HCT116 (cell line): ENCODE measurements around the gene ANGPTL8. TPM values are rescaled to one million over a fixed set of nuclear protein-coding genes. Genes with fewer than 3 reads are reported as not detected.

Experiments
- ATAC-seq: fragments of 200-7000 bp; cut with Tn5 transposase; 2 replicates; pipeline ENCODE4 v1.9.1; 2020; ENCODE audit warnings: mild to moderate bottlenecking, moderate library complexity
- BruUV-seq: library from RNA; stranded (reverse); fragments of 400-500 nt; replicated peaks from 2 replicates; lab custom pipeline; 2021; lab: Mats Ljungman, UMichigan
- CTCF ChIA-PET: fragments of 300-600 bp; sonication (Branson Sonifier 250); formaldehyde crosslinking; loops from one replicate; lab custom pipeline; 2021; ENCODE audit warnings: antibody characterized with exemption; lab: Charles Lee
- POLR2A ChIA-PET: fragments of 300-600, 350-600 bp; sonication (Branson Sonifier 250); formaldehyde crosslinking; loops from one replicate; lab custom pipeline; 2021; ENCODE audit warnings: antibody characterized with exemption; lab: Charles Lee
- RAD21 ChIA-PET, 2 experiments: fragments of 300-600 bp; sonication (Branson Sonifier 250); formaldehyde crosslinking; loops; one replicate each; lab custom pipeline; 2023; ENCODE audit warnings: low total read pairs in 2 of 2; ENCODE audit not compliant: uncharacterized antibody in 2 of 2, unreplicated experiment in 2 of 2, low non-redundant PET in 1 of 2; lab: Charles Lee
- DNase-seq: peaks from one replicate; pipeline ENCODE4 v3.0.0-alpha.2; 2010; ENCODE audit warnings: low read depth, low spot score
- H2AFZ ChIP-seq: fragments of 200-600 bp; shearing (Covaris generic), sonication (generic); 2 replicates; pipeline ENCODE4 v1.6.1; 2017; ENCODE audit warnings: low read depth, mixed run types, mixed read lengths, antibody characterized with exemption, low read length; ENCODE audit not compliant: poor library complexity, severe bottlenecking
- H3K27ac ChIP-seq: 2 replicates; pipeline ENCODE4 v1.5.1; 2012; ENCODE audit warnings: low read depth, low read length
- H3K27me3 ChIP-seq: fragments of 200-600 bp; sonication (generic); 2 replicates; pipeline ENCODE4 v1.6.1; 2016; ENCODE audit warnings: mixed run types, low read length, mixed read lengths; ENCODE audit not compliant: insufficient read depth
- H3K36me3 ChIP-seq, 2 experiments: fragments of 200-500 bp in 1 of 2; fragments of 200-600 bp in 1 of 2; sonication (Bioruptor generic) in 1 of 2; sonication (generic) in 1 of 2; 2 replicates each; pipeline versions ENCODE4 v1.5.1 to v1.6.1; 2014 to 2016; ENCODE audit warnings: low read length in 2 of 2, inconsistent platforms in 1 of 2, mixed read lengths in 1 of 2, mixed run types in 1 of 2; ENCODE audit not compliant: insufficient read depth in 2 of 2, control insufficient read depth in 1 of 2
- H3K4me1 ChIP-seq, 2 experiments: fragments of 200-600 bp in 1 of 2; sonication (generic) in 1 of 2; 2 replicates each; pipeline versions ENCODE4 v1.5.1 to v1.6.1; 2012 to 2017; ENCODE audit warnings: low read length in 2 of 2, inconsistent platforms in 1 of 2, mild to moderate bottlenecking in 1 of 2, mixed read lengths in 1 of 2, mixed run types in 1 of 2, moderate library complexity in 1 of 2; ENCODE audit not compliant: insufficient read depth in 2 of 2, control insufficient read depth in 1 of 2
- H3K4me2 ChIP-seq: fragments of 200-600 bp; sonication (generic); 2 replicates; pipeline ENCODE4 v1.6.1; 2017; ENCODE audit warnings: mixed run types, low read length, mixed read lengths
- H3K4me3 ChIP-seq, 2 experiments: fragments of 200-600 bp in 1 of 2; sonication (generic) in 1 of 2; replicated peaks in 1 of 2; 2 replicates each; pipeline ENCODE4 v1.5.1; 2011 to 2016; ENCODE audit warnings: low read length in 2 of 2, control low read depth in 1 of 2, low read depth in 1 of 2, mild to moderate bottlenecking in 1 of 2, mixed read lengths in 1 of 2, mixed run types in 1 of 2
- H3K79me2 ChIP-seq: fragments of 200-600 bp; sonication (generic); 2 replicates; pipeline ENCODE4 v1.6.1; 2017; ENCODE audit warnings: mild to moderate bottlenecking, mixed run types, low read length, moderate library complexity, mixed read lengths; ENCODE audit not compliant: insufficient read depth
- H3K9ac ChIP-seq: fragments of 200-600 bp; sonication (generic); 2 replicates; pipeline ENCODE4 v1.6.1; 2016; ENCODE audit warnings: low read length, mixed read lengths
- H3K9me2 ChIP-seq: fragments of 200-600 bp; sonication (generic), shearing (Covaris generic); 2 replicates; pipeline ENCODE4 v1.6.1; 2017; ENCODE audit warnings: mixed run types, mild to moderate bottlenecking, moderate library complexity; ENCODE audit not compliant: insufficient read depth
- H3K9me3 ChIP-seq, 2 experiments: fragments of 200-500 bp in 1 of 2; fragments of 200-600 bp in 1 of 2; sonication (Bioruptor generic) in 1 of 2; sonication (generic) in 1 of 2; 2 replicates each; pipeline ENCODE4 v1.6.1; 2014 to 2017; ENCODE audit warnings: low read length in 2 of 2, mixed read lengths in 2 of 2, inconsistent platforms in 1 of 2, low read depth in 1 of 2, mild to moderate bottlenecking in 1 of 2, mixed run types in 1 of 2, moderate library complexity in 1 of 2; ENCODE audit not compliant: control insufficient read depth in 1 of 2, insufficient read depth in 1 of 2
- H4K20me1 ChIP-seq: fragments of 200-600 bp; sonication (generic), shearing (Covaris generic); 2 replicates; pipeline ENCODE4 v1.6.1; 2017; ENCODE audit warnings: mixed run types, mild to moderate bottlenecking, moderate library complexity; ENCODE audit not compliant: insufficient read depth
- CBX3 ChIP-seq: IDR thresholded peaks from 2 replicates; pipeline ENCODE4 v1.6.1; 2012; ENCODE audit warnings: low read depth
- EGR1 ChIP-seq: IDR thresholded peaks from 2 replicates; pipeline ENCODE4 v1.6.1; 2012; ENCODE audit warnings: low read depth
- POLR2AphosphoS5 ChIP-seq: IDR thresholded peaks from 2 replicates; pipeline ENCODE4 v1.6.1; 2011; ENCODE audit warnings: mild to moderate bottlenecking, low read depth, low read length, moderate library complexity
- RAD21 ChIP-seq: IDR thresholded peaks from 2 replicates; pipeline ENCODE4 v1.6.1; 2012; ENCODE audit warnings: low read depth, mild to moderate bottlenecking
- SIN3A ChIP-seq: IDR thresholded peaks from 2 replicates; pipeline ENCODE4 v1.6.1; 2012; ENCODE audit warnings: low read depth
- SP1 ChIP-seq: IDR thresholded peaks from 2 replicates; pipeline ENCODE4 v1.6.1; 2012; ENCODE audit warnings: low read depth
- TCF7L2 ChIP-seq: IDR thresholded peaks from 2 replicates; pipeline ENCODE4 v1.7.0; 2011; ENCODE audit warnings: borderline replicate concordance, inconsistent platforms; ENCODE audit not compliant: insufficient read depth, insufficient read length; ENCODE audit errors: extremely low read depth
- YY1 ChIP-seq: IDR thresholded peaks from 2 replicates; pipeline ENCODE4 v1.6.1; 2011; ENCODE audit warnings: low read length, low read depth, moderate library complexity, mild to moderate bottlenecking; ENCODE audit not compliant: insufficient replicate concordance; ENCODE audit errors: extremely low read depth
- ZNF274 ChIP-seq: fragments of 200-500 bp; sonication (Bioruptor generic); IDR thresholded peaks from 2 replicates; pipeline ENCODE4 v1.6.1; 2014; ENCODE audit warnings: mild to moderate bottlenecking, low read depth, low read length, inconsistent platforms
- intact Hi-C: fragments of 100-400 bp; cut with micrococcal nuclease; formaldehyde crosslinking; loops from 2 replicates; pipeline ENCODE4 v1.10.0; 2022
- total RNA-seq: library from RNA; stranded (reverse); gene quantifications from one replicate; pipeline ENCODE4 v1.2.1, GENCODE V29; 2021; ENCODE audit not compliant: unreplicated experiment

Gene ANGPTL8
- total RNA-seq, 1 experiment from 2014 or later, result not detected

GRCh38 chr19:11274533-11275086 lies 35.2 kb downstream of the ANGPTL8 start (continued):
- TF ChIP-seq SIN3A, result no peak
- TF ChIP-seq RAD21, result no peak
- no peak for TF ChIP-seq YY1
- no peak for TF ChIP-seq POLR2AphosphoS5
- no peak for TF ChIP-seq EGR1
- TF ChIP-seq SP1, result no peak
- no peak for TF ChIP-seq ZNF274

- no peaks in the 10 kb centered on the region for H3K79me2 ChIP-seq
- RAD21 ChIA-PET, result no interaction called here
- TF ChIP-seq CBX3 (no peak), TCF7L2 (no peak), SIN3A (no peak), POLR2AphosphoS5 (no peak), ZNF274 (no peak)
- TF ChIP-seq, all 23 proteins: peak for 0
- no TSS peak for BruUV-seq
- Histone ChIP-seq H3K4me2 (no peak overlapping the region), H3K36me3 (no peaks in the 10 kb centered on the region), H2AFZ (no peak overlapping the region), H3K9ac (no peak overlapping the region), H4K20me1 (no peaks in the 10 kb centered on the region), H3K4me1 (no peaks in the 10 kb centered on the region), H3K27ac (no peak overlapping the region), H3K4me3 (no peak overlapping the region), H3K9me2 (no peaks in the 10 kb centered on the region), H3K27me3 (no peaks in the 10 kb centered on the region), H3K9me3 (no peaks in the 10 kb centered on the region)
- no peak for ATAC-seq
- intact Hi-C loops, result no loop called here
- DNase-seq, result no peak
- ChIA-PET POLR2A (interaction anchor here (0.6 kb wide), 1 partner anchor 41 kb away, joined by 3 read pairs; no protein-coding TSS in a partner anchor), CTCF (interaction anchor here (0.7 kb wide), 1 partner anchor 18 kb away, joined by 7 read pairs; no protein-coding TSS in a partner anchor)
Measured at GRCh38 chr19:11278670-11279069, 39.3 kb downstream of the ANGPTL8 start.
